HG03064 (cell line): ENCODE results near the gene RRP12.
"Not testable (repeated sequence)": the region's sequence is repeated elsewhere in the genome, so short reads cannot be mapped to it uniquely, and the experiment has no call there.

Experiments used
- ATAC-seq: cut with Tn5 transposase; IDR thresholded peaks from one replicate; pipeline ENCODE4 v1.9.1; 2021; ENCODE audit warnings: low read depth; ENCODE audit not compliant: unreplicated experiment

The RRP12 gene

GRCh38 chr10:97372233-97372875, 28.8 kb downstream of the RRP12 start:
- ATAC-seq, result no peak

- no peak for ATAC-seq
Measured at GRCh38 chr10:97371696-97372095, 29.4 kb downstream of the RRP12 start.

GRCh38 chr10:97367126-97367649, 34.0 kb downstream of the RRP12 start:
- no peak for ATAC-seq

GRCh38 chr10:97366572-97366971, 34.6 kb downstream of the RRP12 start:
- no peak for ATAC-seq

GRCh38 chr10:97365761-97366351, 35.3 kb downstream of the RRP12 start:
- ATAC-seq, result no peak

GRCh38 chr10:97363071-97363470, 38.1 kb downstream of the RRP12 start:
- ATAC-seq, result no peak

GRCh38 chr10:97362310-97363033, 38.7 kb downstream of the RRP12 start:
- ATAC-seq, result no peak

- ATAC-seq, result no peak
Measured at GRCh38 chr10:97361537-97361901, 39.6 kb downstream of the RRP12 start.

- ATAC-seq, result no peak
Measured at GRCh38 chr10:97360705-97361536, 40.2 kb downstream of the RRP12 start.

GRCh38 chr10:97358781-97359180, 42.4 kb downstream of the RRP12 start:
- ATAC-seq, result no peak

- no peak for ATAC-seq
Measured at GRCh38 chr10:97358349-97358748, 42.8 kb downstream of the RRP12 start.

GRCh38 chr10:97356918-97357317, 44.2 kb downstream of the RRP12 start:
- no peak for ATAC-seq

GRCh38 chr10:97356318-97356914, 44.7 kb downstream of the RRP12 start:
- ATAC-seq, result no peak

- no peak for ATAC-seq
Measured at GRCh38 chr10:97355571-97355975, 45.6 kb downstream of the RRP12 start.

- ATAC-seq, result no peak
Measured at GRCh38 chr10:97353945-97354344, 47.2 kb downstream of the RRP12 start.

- ATAC-seq, result no peak
Measured at GRCh38 chr10:97349752-97350513, 51.2 kb downstream of the RRP12 start.

GRCh38 chr10:97347317-97347716, 53.8 kb downstream of the RRP12 start:
- no peak for ATAC-seq

GRCh38 chr10:97343664-97344063, 57.5 kb downstream of the RRP12 start:
- not testable (repeated sequence) for ATAC-seq

- no peak for ATAC-seq
Measured at GRCh38 chr10:97341416-97341815, 59.7 kb downstream of the RRP12 start.

- no peak for ATAC-seq
Measured at GRCh38 chr10:97338041-97338440, 63.1 kb downstream of the RRP12 start.
